Tibial nerve (tissue), 4 donors: ENCODE results near the gene CFAP46. TPM values are rescaled to one million over a fixed set of nuclear protein-coding genes. Genes with fewer than 3 reads are reported as not detected.

Source experiments
- DNase-seq, 2 donors: peaks; one replicate each; pipeline ENCODE4 v3.0.0-alpha.2; 2019; ENCODE audit warnings: low spot score in 2 of 2
- H3K27ac ChIP-seq, 4 donors: fragments of 200-600 bp; sonication (generic) in 3 of 4; one replicate each; pipeline ENCODE4 v1.5.1; 2017 to 2019; ENCODE audit warnings: mild to moderate bottlenecking in 1 of 4
- H3K27me3 ChIP-seq, 2 donors: fragments of 200-600 bp; sonication (generic) in 1 of 2; one replicate each; pipeline versions ENCODE4 v1.5.1 to v1.6.0; 2017 to 2019
- H3K36me3 ChIP-seq, 3 donors: fragments of 200-600 bp; sonication (generic); one replicate each; pipeline ENCODE4 v1.5.1; 2018 to 2019
- H3K4me1 ChIP-seq, 4 donors: fragments of 200-600 bp; sonication (generic) in 3 of 4; one replicate each; pipeline ENCODE4 v1.5.1; 2017 to 2019
- H3K4me3 ChIP-seq, 4 donors: fragments of 200-600 bp; sonication (generic) in 3 of 4; one replicate each; pipeline ENCODE4 v1.5.1; 2017 to 2019; ENCODE audit warnings: mild to moderate bottlenecking in 1 of 4, moderate library complexity in 1 of 4
- H3K9me3 ChIP-seq, 4 donors: fragments of 200-600 bp; sonication (generic) in 3 of 4; one replicate each; pipeline ENCODE4 v1.5.1; 2017 to 2019
- EP300 ChIP-seq, 2 donors: sonication (generic); formaldehyde crosslinking; IDR thresholded peaks; one replicate each; pipeline ENCODE4 v1.6.1; 2017; ENCODE audit warnings: antibody characterized with exemption in 2 of 2, mild to moderate bottlenecking in 1 of 2
- POLR2A ChIP-seq, 2 donors: fragments of 450-650 bp; IDR thresholded peaks; one replicate each; pipeline ENCODE4 v1.6.1; 2017; ENCODE audit warnings: antibody characterized with exemption in 2 of 2, mild to moderate bottlenecking in 2 of 2, moderate library complexity in 2 of 2
- WGBS, 2 donors: methylation state at CpG; one replicate each; pipeline ENCODE4 v1.1.5; 2018; 5-methylcytosine and 5-hydroxymethylcytosine counted together
- total RNA-seq, 4 donors: library from RNA; depleted of rRNA; stranded (reverse); fragments of >200 nt; gene quantifications; one replicate each; pipeline ENCODE4 v1.1.0, GENCODE V29; 2016
- TF ChIP-seq, protein P1 (sequence below), 5 experiments: fragments of 200-600 bp in 3 of 5; fragments of 450-650 bp in 2 of 5; sonication (generic) in 3 of 5; IDR thresholded peaks; one replicate each; pipeline ENCODE4 v1.5.1; 2016 to 2019; ENCODE audit warnings: antibody characterized with exemption in 5 of 5, mild to moderate bottlenecking in 3 of 5, moderate library complexity in 2 of 5

CFAP46 gene
- total RNA-seq, 4 donors from 2014 or later = 0.90 to 1.4 TPM; not detected in 2

DNA sequence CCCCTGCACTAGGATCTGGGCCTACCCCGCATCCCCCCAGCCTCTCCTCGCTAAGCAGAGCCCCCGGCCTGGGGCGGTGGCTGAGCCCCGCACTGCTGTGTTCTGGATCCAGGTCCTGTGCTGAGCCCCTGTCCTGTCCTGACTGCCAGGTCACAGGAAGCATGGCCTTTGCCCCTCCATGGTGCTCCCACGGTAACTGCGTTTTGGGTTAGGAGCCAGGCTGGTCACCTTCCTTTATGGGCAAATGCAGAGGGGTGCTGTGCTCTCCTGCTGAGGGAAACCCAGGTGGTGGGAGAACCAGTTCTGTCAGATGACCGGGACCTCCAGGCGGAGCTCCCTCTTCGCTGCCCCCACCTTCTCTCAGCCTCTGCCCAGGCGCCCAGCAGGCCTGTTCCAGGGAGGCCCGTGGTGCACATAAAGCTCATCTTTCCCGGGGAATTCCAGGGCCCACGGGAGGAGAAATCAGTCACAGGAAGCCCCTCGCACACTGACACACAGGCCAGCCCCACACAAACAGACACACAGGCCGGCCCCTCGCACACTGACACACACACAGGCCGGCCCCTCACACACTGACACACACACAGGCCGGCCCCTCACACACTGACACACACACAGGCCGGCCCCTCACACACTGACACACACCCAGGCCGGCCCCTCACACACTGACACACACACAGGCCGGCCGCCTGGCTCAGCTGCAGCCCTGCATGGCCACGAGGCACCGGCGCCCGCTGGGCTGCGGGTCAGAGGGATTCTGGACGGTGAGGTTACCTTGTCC lies 75.6 kb downstream of the CFAP46 start:
- Histone ChIP-seq H3K4me1 (peaks cover 0 to 10% (median 3%) of the 10 kb centered on the region in 4 donors), H3K9me3 (peaks cover 0 to 28% (median 0%) of the 10 kb centered on the region in 4 donors), H3K4me3 (no peak overlapping the region), H3K27me3 (peaks cover 0 to 24% of the 10 kb centered on the region in 2 donors), H3K36me3 (no peaks in the 10 kb centered on the region), H3K27ac (no peak overlapping the region)
- TF ChIP-seq, protein P1, sequence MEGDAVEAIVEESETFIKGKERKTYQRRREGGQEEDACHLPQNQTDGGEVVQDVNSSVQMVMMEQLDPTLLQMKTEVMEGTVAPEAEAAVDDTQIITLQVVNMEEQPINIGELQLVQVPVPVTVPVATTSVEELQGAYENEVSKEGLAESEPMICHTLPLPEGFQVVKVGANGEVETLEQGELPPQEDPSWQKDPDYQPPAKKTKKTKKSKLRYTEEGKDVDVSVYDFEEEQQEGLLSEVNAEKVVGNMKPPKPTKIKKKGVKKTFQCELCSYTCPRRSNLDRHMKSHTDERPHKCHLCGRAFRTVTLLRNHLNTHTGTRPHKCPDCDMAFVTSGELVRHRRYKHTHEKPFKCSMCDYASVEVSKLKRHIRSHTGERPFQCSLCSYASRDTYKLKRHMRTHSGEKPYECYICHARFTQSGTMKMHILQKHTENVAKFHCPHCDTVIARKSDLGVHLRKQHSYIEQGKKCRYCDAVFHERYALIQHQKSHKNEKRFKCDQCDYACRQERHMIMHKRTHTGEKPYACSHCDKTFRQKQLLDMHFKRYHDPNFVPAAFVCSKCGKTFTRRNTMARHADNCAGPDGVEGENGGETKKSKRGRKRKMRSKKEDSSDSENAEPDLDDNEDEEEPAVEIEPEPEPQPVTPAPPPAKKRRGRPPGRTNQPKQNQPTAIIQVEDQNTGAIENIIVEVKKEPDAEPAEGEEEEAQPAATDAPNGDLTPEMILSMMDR (IDR thresholded peaks at IDR 0.05) = no peak
- TF ChIP-seq EP300 (IDR thresholded peaks at IDR 0.05) (no peak), POLR2A (IDR thresholded peaks at IDR 0.05) (no peak)
- WGBS, 2 donors = 64 to 72% methylated on average over 17 to 26 of the region's 29 CpGs
- DNase-seq = peak in 1 of 2 donors; percentile 8

DNA sequence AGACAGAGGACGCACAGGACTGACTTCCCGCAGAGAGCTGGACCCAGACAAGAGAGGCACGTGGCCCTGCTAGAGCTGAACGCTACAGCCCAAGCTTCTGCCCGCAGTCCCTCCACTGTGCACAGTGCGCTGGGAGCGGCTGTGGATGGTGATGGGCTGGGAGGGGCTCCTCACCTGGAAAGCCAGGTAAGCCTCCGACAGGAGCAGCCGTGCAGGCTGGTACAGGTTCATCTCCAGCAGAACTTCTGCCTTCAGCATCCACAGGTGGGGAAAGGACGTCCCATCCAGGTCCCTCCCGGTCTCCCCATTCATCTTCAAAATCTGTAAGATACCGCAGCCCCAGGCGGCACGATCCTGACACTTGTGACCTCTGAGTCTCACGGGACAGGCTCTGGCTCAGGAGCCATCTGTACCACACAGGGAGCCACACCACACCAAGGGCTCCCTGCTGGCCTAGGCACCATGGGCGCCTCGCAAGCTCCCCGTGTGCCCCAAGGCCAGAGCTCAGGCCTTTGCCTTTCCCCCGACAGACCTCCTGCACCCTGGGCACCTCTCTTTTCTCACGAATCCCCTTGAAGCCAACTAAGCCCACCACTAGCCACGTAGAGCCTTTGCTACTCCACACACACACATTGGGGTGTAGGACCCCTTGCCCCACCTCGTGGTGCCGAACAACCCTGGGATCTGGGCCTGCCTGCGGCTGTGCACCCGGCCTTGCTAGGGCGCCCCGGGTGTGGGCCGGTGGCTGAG lies 76.3 kb downstream of the CFAP46 start:
- Histone ChIP-seq H3K4me1 (peaks cover 0 to 10% (median 3%) of the 10 kb centered on the region in 4 donors), H3K27ac (no peak overlapping the region), H3K4me3 (no peak overlapping the region), H3K36me3 (no peaks in the 10 kb centered on the region), H3K9me3 (peaks cover 0 to 24% (median 0%) of the 10 kb centered on the region in 4 donors), H3K27me3 (peaks cover 0 to 30% of the 10 kb centered on the region in 2 donors)
- TF ChIP-seq, protein P1 (IDR thresholded peaks at IDR 0.05) = no peak
- no peak for TF ChIP-seq EP300 (IDR thresholded peaks at IDR 0.05)
- TF ChIP-seq POLR2A (IDR thresholded peaks at IDR 0.05) = no peak
- WGBS, 2 donors = 85 to 87% methylated on average over 25 to 28 of the region's 28 CpGs
- DNase-seq = peak in 1 of 2 donors; percentile 4

DNA sequence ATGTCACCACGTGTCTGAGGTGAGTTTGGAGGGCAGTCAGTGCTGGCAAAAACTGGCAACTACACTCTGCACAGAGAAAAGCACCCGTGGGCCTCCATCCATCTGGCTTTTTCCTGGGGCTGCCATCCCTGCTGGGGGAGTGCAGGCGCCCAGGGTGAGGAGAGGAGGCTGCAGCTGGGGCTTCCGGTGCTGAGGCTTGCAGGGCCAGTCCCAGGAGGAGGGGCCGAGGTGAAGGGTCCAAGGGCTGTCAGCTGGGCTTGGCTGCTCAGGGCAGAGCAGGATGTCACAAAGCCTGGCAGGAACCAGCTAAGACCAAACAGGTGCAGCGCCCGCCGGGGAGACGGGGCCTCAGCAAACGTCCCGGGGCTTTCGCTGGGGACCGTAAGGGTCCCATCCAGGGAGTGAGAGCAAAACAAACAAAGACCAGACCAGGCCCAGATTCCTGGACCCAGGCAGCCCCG lies 77.2 kb downstream of the CFAP46 start:
- Histone ChIP-seq H3K36me3 (no peaks in the 10 kb centered on the region), H3K4me1 (peaks cover 0 to 10% (median 3%) of the 10 kb centered on the region in 4 donors), H3K4me3 (no peak overlapping the region), H3K27me3 (peaks cover 0 to 30% of the 10 kb centered on the region in 2 donors), H3K9me3 (peaks cover 0 to 17% (median 0%) of the 10 kb centered on the region in 4 donors), H3K27ac (no peak overlapping the region)
- 45 to 46% methylated on average over 13 to 14 of the region's 14 CpGs for WGBS, 2 donors
- no peak for TF ChIP-seq EP300 (IDR thresholded peaks at IDR 0.05)
- no peak for TF ChIP-seq POLR2A (IDR thresholded peaks at IDR 0.05)
- peak in 1 of 2 donors; percentile 3 for DNase-seq

DNA sequence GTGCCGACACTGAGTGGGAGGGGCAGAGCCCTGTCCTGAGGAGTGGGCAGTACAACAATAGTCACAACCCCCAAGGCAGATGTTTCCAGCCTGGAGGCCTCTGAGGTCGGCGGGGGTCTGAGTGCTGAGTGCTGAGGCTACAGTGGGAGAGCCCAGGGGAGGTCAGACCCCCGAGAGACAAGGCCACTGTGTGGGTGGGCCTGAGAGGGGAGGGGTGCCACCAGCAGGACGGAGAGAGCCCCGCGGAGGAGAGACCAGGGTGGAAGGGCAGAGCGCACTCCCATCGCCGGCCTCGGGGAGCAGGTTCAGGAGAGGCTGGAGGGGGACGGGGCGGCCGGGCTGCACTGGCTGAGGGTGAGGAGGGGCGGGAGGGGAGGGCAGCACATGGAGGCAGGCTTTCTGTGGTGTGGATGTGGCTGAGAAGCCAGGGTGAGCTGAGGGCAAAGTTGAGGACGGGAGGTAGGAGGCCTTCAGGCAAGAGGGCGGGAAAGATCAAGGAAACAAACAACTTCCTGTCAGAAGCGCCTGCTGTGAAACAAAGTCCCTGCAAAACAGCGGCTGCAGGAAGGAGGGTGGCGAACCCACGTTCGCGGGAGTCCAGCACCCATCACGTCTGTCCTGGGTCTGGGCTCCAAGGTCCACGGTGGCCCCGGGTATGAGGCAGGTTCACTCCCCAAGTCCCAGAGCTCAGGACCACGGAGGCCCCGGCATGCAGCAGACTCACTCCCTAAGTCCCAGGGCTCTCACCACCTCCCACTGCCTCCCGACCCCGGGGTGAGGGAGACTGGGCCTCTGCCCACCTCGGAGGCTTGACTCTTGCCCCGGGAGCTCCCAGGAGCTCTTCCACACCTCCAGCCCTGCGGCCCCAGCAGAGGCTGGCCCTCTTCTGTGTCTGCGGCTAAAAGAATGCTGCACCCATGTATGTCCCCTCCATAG lies 79.6 kb downstream of the CFAP46 start:
- H3K9me3 ChIP-seq = peaks cover 0 to 2% (median 0%) of the 10 kb centered on the region in 4 donors
- H3K36me3 ChIP-seq = no peaks in the 10 kb centered on the region
- WGBS, 2 donors = 13 to 15% methylated on average over 29 to 34 of the region's 34 CpGs
- peaks cover 0 to 29% of the 10 kb centered on the region in 2 donors for H3K27me3 ChIP-seq
- no peak for TF ChIP-seq POLR2A (IDR thresholded peaks at IDR 0.05)
- no peak for TF ChIP-seq EP300 (IDR thresholded peaks at IDR 0.05)
- TF ChIP-seq, protein P1 (IDR thresholded peaks at IDR 0.05) = no peak
- H3K4me3 ChIP-seq = no peak overlapping the region
- H3K27ac ChIP-seq = no peak overlapping the region
- peaks cover 0 to 10% (median 3%) of the 10 kb centered on the region in 4 donors for H3K4me1 ChIP-seq
- peak in 1 of 2 donors; percentile 8 for DNase-seq
